ENCODE data around the gene RNPEPL1.
"Not testable (repeated sequence)": the region's sequence is repeated elsewhere in the genome, so short reads cannot be mapped to it uniquely, and the experiment has no call there.

The RNPEPL1 gene

DNA sequence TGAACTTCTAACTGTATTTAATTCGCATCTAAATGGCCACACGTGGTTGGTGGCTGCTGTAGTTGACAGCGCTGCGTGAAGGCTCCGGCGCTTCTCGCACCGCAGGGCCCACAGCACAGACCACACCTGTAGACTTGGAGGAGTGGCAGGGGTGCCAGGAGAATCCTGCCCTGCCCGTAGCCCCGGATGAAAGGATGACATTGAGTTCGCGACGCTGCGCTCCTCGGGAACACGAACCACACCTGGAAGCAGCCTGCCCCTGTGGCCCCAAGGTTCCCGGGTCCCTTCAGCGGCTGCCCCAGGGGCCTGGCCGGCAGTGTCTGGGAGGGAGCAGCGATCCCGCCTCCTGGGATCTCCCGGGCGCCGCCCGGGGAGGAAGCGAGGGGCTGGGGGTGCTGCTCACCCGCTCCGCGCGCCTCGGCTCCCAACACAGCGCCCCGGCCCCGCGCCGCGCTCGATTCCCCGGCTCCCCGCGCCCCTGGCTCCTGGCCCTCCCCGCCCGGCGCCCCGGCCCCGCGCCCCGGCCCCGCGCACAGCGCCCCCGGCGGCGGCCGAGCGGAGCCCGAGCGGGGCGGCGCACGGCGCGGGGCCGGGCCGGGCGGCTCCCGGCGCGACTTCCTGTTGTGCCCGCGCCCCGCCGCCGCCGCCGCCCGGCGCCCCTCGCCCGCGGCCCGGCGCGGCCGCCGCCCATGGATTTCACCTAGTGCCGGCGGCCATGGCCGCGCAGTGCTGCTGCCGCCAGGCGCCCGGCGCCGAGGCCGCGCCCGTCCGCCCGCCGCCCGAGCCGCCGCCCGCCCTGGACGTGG lies at the start of gene RNPEPL1:
TSS of gene RNPEPL1 (plus strand) at position 613 of the 806 bp plus-strand sequence. CDS start at position 716, 103 bp downstream.
- peak; percentile 27 for DNase-seq

DNA sequence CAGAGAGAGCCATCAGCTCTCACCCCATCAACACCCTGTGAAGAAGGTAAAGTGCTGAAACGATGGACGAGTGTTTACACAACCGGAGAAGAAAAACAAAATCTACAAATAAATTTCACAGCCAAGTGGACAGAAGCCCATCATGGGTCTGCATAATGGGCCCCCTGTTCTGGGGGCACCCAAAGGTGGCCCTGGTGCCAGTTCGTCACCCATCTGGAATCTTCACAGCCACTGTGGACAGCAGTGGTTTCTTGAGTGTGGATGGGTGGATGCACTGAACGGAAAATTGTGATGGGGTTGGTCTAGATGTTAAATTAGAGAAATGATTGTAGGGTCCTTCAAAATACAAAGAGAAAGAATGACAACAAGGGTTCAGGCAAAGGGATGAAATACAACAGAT lies 49.3 kb upstream of the RNPEPL1 start:
- DNase-seq = no peak

DNA sequence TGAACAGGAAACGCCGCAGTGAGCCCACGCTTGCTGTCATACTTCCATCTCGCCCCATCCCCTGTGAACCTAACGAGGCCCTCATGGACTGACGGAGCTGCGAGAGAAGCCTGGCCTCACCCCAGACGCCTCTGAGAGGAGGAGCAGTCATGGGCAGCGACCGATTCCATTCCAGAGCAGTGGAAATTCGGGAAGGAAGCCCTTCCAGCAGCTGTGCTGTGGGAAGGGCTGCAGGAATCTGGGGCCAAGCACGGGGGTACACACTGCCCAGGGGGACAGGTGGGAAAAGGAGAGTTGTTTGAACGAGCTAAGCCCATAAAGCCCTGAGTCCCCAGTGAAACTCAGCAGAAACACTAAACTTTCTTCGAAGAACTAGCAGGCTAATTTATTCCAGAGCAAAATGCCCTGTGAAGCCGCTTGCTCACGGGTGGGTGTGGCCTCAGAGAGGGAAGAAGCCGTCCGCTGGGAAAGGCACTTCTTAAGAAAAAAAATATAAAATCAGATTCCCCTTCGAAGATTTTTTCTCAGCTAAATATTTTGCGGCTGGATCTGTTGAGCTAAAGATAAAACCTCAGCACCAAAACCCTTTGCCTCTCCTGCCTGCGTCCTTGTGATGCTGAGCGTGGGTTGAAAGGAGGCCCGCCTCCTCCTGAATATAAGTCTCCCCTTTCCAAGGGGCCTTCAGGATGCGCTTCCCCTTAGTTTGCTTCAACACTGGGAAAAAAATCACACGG lies 48.7 kb upstream of the RNPEPL1 start:
- DNase-seq = no peak

- DNase-seq = no peak
Observed at GRCh38 chr2:240520130-240520973, 47.9 kb upstream of the RNPEPL1 start.

DNA sequence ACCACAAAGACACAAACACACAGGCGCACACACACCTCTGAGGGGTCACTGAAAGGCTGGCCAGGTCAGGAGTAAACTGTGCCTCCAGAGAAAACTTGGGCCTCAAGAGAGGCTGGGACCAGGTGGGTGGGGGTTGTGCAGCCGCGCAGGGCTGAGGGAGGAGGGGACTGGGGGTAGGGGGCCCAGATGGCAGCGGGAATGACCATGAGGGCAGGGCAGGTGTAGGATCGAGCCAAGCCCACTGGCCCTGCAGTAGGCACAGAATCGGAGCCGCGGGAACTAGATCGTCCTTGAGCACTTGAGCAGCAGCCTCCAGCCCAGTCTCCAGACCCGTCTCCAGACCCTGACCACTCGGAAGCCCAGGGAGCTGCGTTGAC lies 47.3 kb upstream of the RNPEPL1 start:
- no peak for DNase-seq

- not testable (repeated sequence) for DNase-seq
Observed at GRCh38 chr2:240521885-240522284, 46.4 kb upstream of the RNPEPL1 start.

- no peak for DNase-seq
Observed at GRCh38 chr2:240522406-240522805, 45.9 kb upstream of the RNPEPL1 start.

- no peak for DNase-seq
Observed at GRCh38 chr2:240523451-240524281, 44.6 kb upstream of the RNPEPL1 start.

DNA sequence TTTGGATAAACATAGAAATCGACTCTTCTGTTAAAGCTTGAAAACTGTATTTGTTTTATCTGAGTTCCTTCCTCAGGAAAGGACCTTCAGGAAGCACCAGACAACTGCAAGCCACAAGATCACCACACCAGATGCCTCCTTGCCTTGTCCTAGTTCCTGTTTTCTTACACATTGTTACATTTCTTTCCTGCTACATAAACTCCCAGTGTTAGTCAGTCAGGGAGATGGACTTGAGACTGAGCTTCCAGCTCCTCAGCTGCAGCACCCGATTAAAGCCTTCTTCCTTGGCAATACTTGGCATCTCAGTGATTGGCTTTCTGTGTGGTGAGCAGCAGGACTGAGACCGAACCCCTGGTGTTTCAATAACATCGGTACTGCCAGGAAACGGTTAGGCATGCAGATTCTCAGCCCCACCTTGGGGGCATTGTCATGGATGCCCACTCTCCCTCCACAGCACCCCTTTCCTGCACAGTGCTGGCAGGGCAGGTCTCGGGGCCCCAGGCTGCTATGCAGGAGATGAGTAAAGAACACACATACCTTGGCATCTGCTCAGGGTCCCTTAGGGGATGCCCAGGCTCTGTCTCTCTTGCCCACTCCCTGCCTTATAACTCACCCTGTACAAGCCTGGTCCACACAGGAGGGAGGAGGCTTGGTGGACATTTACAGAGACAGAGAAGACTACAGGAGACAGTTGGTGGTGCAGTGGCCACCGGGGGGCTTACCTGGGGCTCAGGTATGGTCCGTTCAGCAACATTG lies 43.1 kb upstream of the RNPEPL1 start:
- DNase-seq = no peak

DNA sequence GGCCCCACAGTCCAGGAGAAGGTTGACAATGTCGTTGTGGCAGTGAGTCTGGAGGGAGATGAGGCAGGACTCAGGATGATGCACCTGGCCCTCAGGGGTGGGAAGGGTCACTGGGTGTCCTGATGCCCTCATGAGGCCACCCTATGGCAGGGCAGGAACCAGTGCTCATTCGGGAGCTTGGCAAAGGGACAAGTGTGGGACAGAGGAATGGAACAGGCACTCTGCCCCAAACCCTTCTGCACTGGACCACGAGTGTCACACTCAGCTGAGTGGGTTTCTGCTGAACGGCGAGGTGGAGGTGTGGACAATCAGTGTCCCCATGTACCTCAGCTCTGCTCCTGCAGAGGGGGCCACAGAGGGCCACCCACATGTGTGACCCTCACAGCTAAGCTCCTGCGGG lies 42.5 kb upstream of the RNPEPL1 start:
- DNase-seq = no peak

GRCh38 chr2:240526521-240526920 lies 41.8 kb upstream of the RNPEPL1 start:
- no peak for DNase-seq

DNA sequence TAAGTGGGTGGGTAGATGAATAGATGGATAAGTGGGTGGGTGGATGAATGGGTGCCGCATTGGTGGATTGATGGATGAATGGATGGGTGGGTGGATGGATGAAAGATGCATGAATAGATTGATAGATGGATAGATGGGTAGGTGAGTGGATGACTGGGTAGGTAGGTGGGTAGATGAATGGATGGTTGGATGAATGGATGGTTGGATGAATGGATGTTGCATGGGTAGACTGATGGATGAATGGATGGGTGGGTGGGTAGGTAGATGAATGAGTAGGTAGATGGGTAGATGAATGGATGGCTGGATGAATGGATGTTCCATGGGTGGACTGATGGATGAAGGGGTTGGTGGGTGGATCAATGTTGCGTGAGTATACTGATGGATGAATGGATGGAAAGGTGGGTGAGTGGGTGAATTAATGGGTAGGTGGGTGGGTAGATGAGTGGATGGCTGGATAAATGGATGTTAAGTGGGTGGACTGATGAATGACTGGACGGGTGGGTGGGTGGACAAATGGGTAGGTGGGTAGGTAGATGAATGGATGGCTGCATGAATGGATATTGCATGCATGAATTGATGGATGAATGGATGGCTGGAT lies 41.0 kb upstream of the RNPEPL1 start:
- no peak for DNase-seq

DNA sequence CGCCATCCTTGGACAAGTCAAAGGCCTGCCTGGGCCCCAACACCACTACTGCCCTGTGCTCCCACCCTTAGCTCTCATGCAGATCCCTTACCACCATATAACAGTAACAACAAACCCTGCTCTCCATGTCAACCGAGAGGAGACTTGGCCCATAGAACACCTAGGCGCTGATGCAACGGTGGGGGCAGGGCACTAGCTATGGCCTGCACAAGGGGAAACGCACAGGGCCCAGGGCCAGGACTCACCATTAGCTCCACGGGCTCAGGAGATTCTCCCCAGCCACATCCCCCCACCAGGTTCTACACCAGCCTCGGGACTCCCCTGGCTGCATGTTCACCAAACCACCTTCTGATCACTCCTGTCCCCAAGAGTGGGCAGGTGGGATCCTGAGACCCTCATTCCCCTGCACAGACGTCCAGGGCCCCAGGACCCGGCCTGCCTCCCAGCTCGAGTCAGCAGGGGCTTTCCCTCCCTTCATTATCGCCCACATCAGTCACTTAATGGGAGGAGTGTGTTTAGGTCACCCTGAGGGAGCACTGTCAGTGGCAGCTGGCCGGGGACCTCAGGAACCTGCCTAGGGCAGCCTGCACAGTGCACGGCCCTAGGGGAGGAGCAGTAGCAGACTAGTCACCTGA lies 39.8 kb upstream of the RNPEPL1 start:
- no peak for DNase-seq

DNA sequence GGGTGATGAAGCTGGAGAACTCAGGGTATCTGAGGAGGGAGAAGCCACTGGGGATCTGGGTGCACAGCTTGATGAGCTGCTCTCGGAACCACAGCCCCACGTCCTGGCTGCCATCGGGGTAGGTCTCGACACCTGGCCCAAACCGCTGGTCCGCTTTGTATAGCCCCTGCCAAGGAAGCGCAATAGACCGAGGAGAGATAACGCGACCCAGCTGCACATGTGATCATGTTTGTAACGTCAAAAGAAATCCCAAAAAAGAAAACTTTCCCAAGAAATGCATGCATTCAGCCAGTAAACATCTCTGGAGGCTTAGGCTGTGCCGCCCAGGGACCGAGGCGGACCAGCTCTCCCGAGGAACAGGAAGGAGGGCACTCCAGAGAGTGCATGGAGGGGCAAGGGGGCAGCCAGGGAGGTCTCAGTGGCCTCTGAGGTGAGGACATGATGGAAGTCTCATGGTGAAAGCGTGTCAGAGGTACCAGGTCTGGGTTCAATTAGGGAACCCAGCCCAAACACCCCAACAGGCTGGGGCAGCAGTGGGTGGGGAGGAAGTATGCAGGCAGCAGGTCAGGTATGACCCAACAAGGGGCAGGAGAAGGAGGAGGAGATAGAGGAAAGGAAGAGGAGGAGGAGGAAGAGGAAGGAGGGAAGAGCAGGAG lies 38.8 kb upstream of the RNPEPL1 start:
- DNase-seq = no peak

DNA sequence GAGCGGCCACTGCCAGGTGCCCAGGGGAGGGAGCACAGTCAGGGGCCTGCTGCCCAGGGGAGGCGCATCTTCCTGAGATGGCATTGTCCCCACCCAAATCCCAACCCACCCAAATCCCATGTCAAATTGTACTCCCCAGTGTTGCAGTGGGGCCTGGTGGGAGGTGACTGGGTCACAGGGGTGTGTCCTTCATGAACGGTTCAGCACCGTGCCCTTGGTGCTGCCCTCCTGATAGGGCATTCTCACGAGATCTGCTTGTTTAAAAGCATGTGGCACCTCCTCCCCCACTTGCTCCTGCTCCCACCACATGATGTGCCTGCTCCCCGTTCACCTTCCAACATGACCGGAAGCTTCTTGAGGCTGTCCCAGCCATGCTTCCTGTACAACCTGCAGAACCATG lies 38.1 kb upstream of the RNPEPL1 start:
- no peak for DNase-seq

- DNase-seq = no peak
Observed at GRCh38 chr2:240531038-240531437, 37.2 kb upstream of the RNPEPL1 start.

GRCh38 chr2:240532031-240532775 lies 36.1 kb upstream of the RNPEPL1 start:
- DNase-seq = no peak

GRCh38 chr2:240538031-240538780 lies 30.1 kb upstream of the RNPEPL1 start:
- DNase-seq = no peak

DNA sequence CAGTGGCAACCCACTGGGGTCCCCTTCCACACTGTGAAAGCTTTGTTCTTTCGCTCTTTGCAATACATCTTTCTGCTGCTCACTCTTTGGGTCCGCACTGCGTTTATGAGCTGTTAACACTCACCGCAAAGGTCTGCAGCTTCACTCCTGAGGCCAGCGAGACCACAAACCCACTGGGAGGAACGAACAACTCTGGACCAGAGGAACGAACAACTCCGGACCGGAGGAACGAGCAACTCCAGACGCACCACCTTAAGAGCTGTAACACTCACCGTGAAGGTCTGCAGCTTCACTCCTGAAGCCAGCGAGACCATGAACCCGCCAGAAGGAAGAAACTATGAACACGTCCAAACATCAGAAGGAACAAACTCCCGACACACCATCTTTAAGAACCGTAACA lies 29.2 kb upstream of the RNPEPL1 start:
- DNase-seq = not testable (repeated sequence)
